CD4-positive, alpha-beta T cell (primary cell): Measurements from ENCODE around the gene FBXL16. TPM values are rescaled to one million over a fixed set of nuclear protein-coding genes. Genes with fewer than 3 reads are reported as not detected.

Experiments
- ATAC-seq: fragments of 200-7000 bp; cut with Tn5 transposase; one replicate; pipeline ENCODE4 v1.10.0; 2022; ENCODE audit warnings: mild to moderate bottlenecking; ENCODE audit not compliant: poor library complexity
- CTCF ChIA-PET: fragments of 350-600 bp; sonication (Branson Sonifier 250); formaldehyde crosslinking; loops from one replicate; lab custom pipeline; 2021; ENCODE audit warnings: antibody characterized with exemption, inconsistent platforms; lab: Charles Lee
- POLR2A ChIA-PET: fragments of 350-600 bp; sonication (Branson Sonifier 250); formaldehyde crosslinking; loops from one replicate; lab custom pipeline; 2021; ENCODE audit warnings: antibody characterized with exemption, inconsistent platforms; lab: Charles Lee
- DNase-seq, 14 experiments: peaks; one replicate each; pipeline ENCODE4 v3.0.0-alpha.2; 2013 to 2020; ENCODE audit warnings: mixed read lengths in 2 of 14
- H3K27ac ChIP-seq, 2 donors: one replicate each; pipeline versions ENCODE4 v1.5.1 to v1.7.0; 2013; ENCODE audit warnings: low read length in 2 of 2, low read depth in 1 of 2, mild to moderate bottlenecking in 1 of 2
- H3K27me3 ChIP-seq, 2 experiments: 1 replicate in 1 of 2; 2 replicates in 1 of 2; pipeline versions ENCODE4 v1.6.1 to v1.7.0; 2013; ENCODE audit warnings: low read length in 2 of 2, control low read depth in 1 of 2, mild to moderate bottlenecking in 1 of 2, moderate library complexity in 1 of 2; ENCODE audit not compliant: insufficient read depth in 2 of 2, control insufficient read depth in 1 of 2
- H3K36me3 ChIP-seq: one replicate; pipeline ENCODE4 v1.6.1; 2013; ENCODE audit warnings: low read length, control low read depth; ENCODE audit not compliant: insufficient read depth
- H3K4me1 ChIP-seq: one replicate; pipeline ENCODE4 v1.6.1; 2013; ENCODE audit warnings: low read length, control low read depth; ENCODE audit not compliant: insufficient read depth
- H3K4me3 ChIP-seq: one replicate; pipeline ENCODE4 v1.5.1; 2013; ENCODE audit warnings: mild to moderate bottlenecking, low read length, moderate library complexity
- H3K9me3 ChIP-seq, 2 experiments: 1 replicate in 1 of 2; 2 replicates in 1 of 2; pipeline versions ENCODE4 v1.6.1 to v1.7.0; 2013; ENCODE audit warnings: low read length in 2 of 2, mild to moderate bottlenecking in 2 of 2, control low read depth in 1 of 2, moderate library complexity in 1 of 2; ENCODE audit not compliant: control insufficient read depth in 1 of 2, insufficient read depth in 1 of 2
- H3K27ac Mint-ChIP-seq: one replicate; pipeline ENCODE4 v1.8.0; 2020; ENCODE audit warnings: mixed read lengths
- H3K27me3 Mint-ChIP-seq: one replicate; pipeline ENCODE4 v1.8.0; 2021; ENCODE audit warnings: mixed read lengths
- H3K36me3 Mint-ChIP-seq: one replicate; pipeline ENCODE4 v1.8.0; 2021; ENCODE audit warnings: low read depth, mixed read lengths
- H3K4me1 Mint-ChIP-seq: one replicate; pipeline ENCODE4 v1.8.0; 2021; ENCODE audit warnings: low read depth, mixed read lengths
- H3K4me3 Mint-ChIP-seq: one replicate; pipeline ENCODE4 v1.8.0; 2020; ENCODE audit warnings: mild to moderate bottlenecking, mixed read lengths
- H3K9me3 Mint-ChIP-seq: one replicate; pipeline ENCODE4 v1.8.0; 2020; ENCODE audit warnings: mixed read lengths
- CTCF ChIP-seq: fragments of 200-600 bp; IDR thresholded peaks from one replicate; pipeline ENCODE4 v1.8.0; 2022; ENCODE audit warnings: antibody characterized with exemption, mild to moderate bottlenecking
- intact Hi-C, 2 experiments: fragments of 100-400 bp; cut with DNase I in 1 of 2; cut with micrococcal nuclease in 1 of 2; formaldehyde crosslinking; loops; one replicate each; pipeline versions ENCODE4 v1.15.1 to v1.9.0; 2023 to 2025; cut with DNase I, micrococcal nuclease
- total RNA-seq, 174 experiments: library from RNA in 2 of 174; stranded (reverse) in 2 of 174; gene quantifications; one replicate each; pipeline ENCODE4 v1.2.3 and lab custom pipeline; 2021 to 2026

The FBXL16 gene
- total RNA-seq, 2 experiments from 2014 or later = 11.0 to 11.7 TPM

GRCh38 chr16:694187-694862, 11.3 kb downstream of the FBXL16 start:
- POLR2A ChIA-PET = interaction anchor here (0.8 to 4.1 kb wide), 7 partner anchors 10 to 270 kb away, joined by 3 to 55 read pairs (median 12); partner anchors contain the start of genes ANTKMT, JMJD8, METRN and METTL26
- Histone ChIP-seq H3K36me3 (no peaks in the 10 kb centered on the region), H3K27ac (no peak overlapping the region), H3K4me1 (peaks cover 58% of the 10 kb centered on the region), H3K4me3 (peak overlapping the region; percentile 69), H3K27me3 (no peaks in the 10 kb centered on the region), H3K9me3 (peaks cover 0 to 7% of the 10 kb centered on the region in 2 experiments)
- no peak for TF ChIP-seq CTCF
- peaks cover 5% of the 10 kb centered on the region for H3K36me3 Mint-ChIP-seq
- H3K4me1 Mint-ChIP-seq = peaks cover 22% of the 10 kb centered on the region
- H3K4me3 Mint-ChIP-seq = peak overlapping the region; percentile 70
- no peaks in the 10 kb centered on the region for H3K27me3 Mint-ChIP-seq
- no peak for ATAC-seq
- H3K9me3 Mint-ChIP-seq = no peaks in the 10 kb centered on the region
- CTCF ChIA-PET = interaction anchor here (1.7 to 2.0 kb wide), 2 partner anchors 27 to 47 kb away, joined by 6 to 8 read pairs; partner anchors contain the start of genes CIAO3 and RHOT2
- H3K27ac Mint-ChIP-seq = no peak overlapping the region
- intact Hi-C loops = loop anchor here in 1 of 2 experiments (10.0 kb wide), 2 partner anchors 720 to 1270 kb away; partner anchors contain the start of genes RNF151, RPS2 and UNKL
- peak in 3 of 14 experiments; percentile 32 to 64 (median 54) for DNase-seq

DNA sequence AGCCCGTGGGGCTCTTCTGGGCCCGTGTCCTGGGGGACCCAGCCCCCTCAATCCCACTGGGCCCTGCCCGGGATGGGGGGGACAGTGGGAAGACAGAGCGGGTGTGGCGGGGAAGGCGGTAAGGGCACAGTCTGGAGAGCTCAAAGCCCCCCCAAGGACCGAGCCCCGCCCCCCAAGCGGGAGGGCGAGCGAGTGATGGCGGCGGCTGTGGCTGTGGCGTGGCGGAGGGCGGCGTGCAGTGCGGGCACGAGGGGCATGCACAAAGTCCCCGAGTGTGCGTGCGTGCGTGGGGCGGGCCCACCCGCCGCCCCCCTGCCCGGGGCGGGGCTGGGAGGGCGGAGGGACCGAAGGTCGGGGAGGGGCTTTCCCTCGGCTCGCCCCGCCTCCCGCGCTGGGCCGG, 11.8 kb downstream of the FBXL16 start:
- Mint-ChIP-seq H3K4me1 (peaks cover 22% of the 10 kb centered on the region), H3K27ac (no peak overlapping the region), H3K27me3 (no peaks in the 10 kb centered on the region), H3K4me3 (peak overlapping the region; percentile 80), H3K9me3 (no peaks in the 10 kb centered on the region), H3K36me3 (peaks cover 5% of the 10 kb centered on the region)
- H3K9me3 ChIP-seq = peaks cover 0 to 7% of the 10 kb centered on the region in 2 experiments
- peak in 5 of 14 experiments; percentile 35 to 82 (median 49) for DNase-seq
- ChIA-PET CTCF (no interaction called here), POLR2A (interaction anchor here (1.8 to 4.1 kb wide), 3 partner anchors 10 to 27 kb away, joined by 6 to 55 read pairs (median 7); partner anchors contain the start of genes ANTKMT, JMJD8 and STUB1)
- no peak overlapping the region for H3K4me3 ChIP-seq
- ATAC-seq = peak; percentile 28
- H3K4me1 ChIP-seq = peaks cover 58% of the 10 kb centered on the region
- no peaks in the 10 kb centered on the region for H3K36me3 ChIP-seq
- intact Hi-C loops = loop anchor here in 1 of 2 experiments (10.0 kb wide), 2 partner anchors 721 to 1271 kb away; partner anchors contain the start of genes RNF151, RPS2 and UNKL
- H3K27me3 ChIP-seq = no peaks in the 10 kb centered on the region
- no peak overlapping the region for H3K27ac ChIP-seq
- TF ChIP-seq CTCF = no peak

GRCh38 chr16:693364-693763, 12.2 kb downstream of the FBXL16 start:
- TF ChIP-seq CTCF = no peak
- CTCF ChIA-PET = no interaction called here
- Histone ChIP-seq H3K9me3 (peaks cover 0 to 7% of the 10 kb centered on the region in 2 experiments), H3K27ac (no peak overlapping the region), H3K4me3 (no peak overlapping the region), H3K36me3 (no peaks in the 10 kb centered on the region), H3K4me1 (peaks cover 58% of the 10 kb centered on the region), H3K27me3 (no peaks in the 10 kb centered on the region)
- H3K4me3 Mint-ChIP-seq = peak overlapping the region; percentile 80
- H3K4me1 Mint-ChIP-seq = peaks cover 22% of the 10 kb centered on the region
- DNase-seq = peak in 1 of 14 experiments; percentile 57
- no peak for ATAC-seq
- no peak overlapping the region for H3K27ac Mint-ChIP-seq
- intact Hi-C loops = loop anchor here in 1 of 2 experiments (10.0 kb wide), 2 partner anchors 721 to 1271 kb away; partner anchors contain the start of genes RNF151, RPS2 and UNKL
- peaks cover 5% of the 10 kb centered on the region for H3K36me3 Mint-ChIP-seq
- no peaks in the 10 kb centered on the region for H3K27me3 Mint-ChIP-seq
- H3K9me3 Mint-ChIP-seq = no peaks in the 10 kb centered on the region
- POLR2A ChIA-PET = interaction anchor here (1.8 to 4.1 kb wide), 3 partner anchors 9 to 28 kb away, joined by 6 to 55 read pairs (median 7); partner anchors contain the start of genes ANTKMT, JMJD8 and STUB1
